Uterus (tissue), 4 donors: ENCODE data around the gene CELA2A. TPM values are rescaled to one million over a fixed set of nuclear protein-coding genes. Genes with fewer than 3 reads are reported as not detected.
A peak's percentile ranks its signal among the peaks of the same experiment; 100 is the strongest.

Experiments used
- DNase-seq, 2 donors: peaks; one replicate each; pipeline ENCODE4 v3.0.0-alpha.2; 2019 to 2020
- H3K27ac ChIP-seq, 2 donors: fragments of 200-600 bp; sonication (generic); 1 replicate in 1 of 2; 2 replicates in 1 of 2; pipeline ENCODE4 v1.5.1; 2016 to 2018
- H3K27me3 ChIP-seq, 2 donors: fragments of 200-600 bp; sonication (generic); one replicate each; pipeline ENCODE4 v1.5.1; 2018 to 2019; ENCODE audit warnings: control low read depth in 1 of 2
- H3K36me3 ChIP-seq, 2 donors: fragments of 200-600 bp; sonication (generic); one replicate each; pipeline ENCODE4 v1.5.1; 2019; ENCODE audit warnings: control low read depth in 1 of 2
- H3K4me1 ChIP-seq, 2 donors: fragments of 200-600 bp; sonication (generic); one replicate each; pipeline ENCODE4 v1.5.1; 2018 to 2019; ENCODE audit warnings: control low read depth in 1 of 2
- H3K4me3 ChIP-seq, 2 donors: fragments of 200-600 bp; sonication (generic); 1 replicate in 1 of 2; 2 replicates in 1 of 2; pipeline ENCODE4 v1.5.1; 2018 to 2019; ENCODE audit warnings: mild to moderate bottlenecking in 1 of 2
- H3K9me3 ChIP-seq, 2 donors: fragments of 200-600 bp; sonication (generic); one replicate each; pipeline ENCODE4 v1.5.1; 2019; ENCODE audit warnings: control low read depth in 1 of 2
- POLR2A ChIP-seq, 2 donors: fragments of 450-650 bp; IDR thresholded peaks; one replicate each; pipeline ENCODE4 v1.6.1; 2016; ENCODE audit warnings: antibody characterized with exemption in 2 of 2, mild to moderate bottlenecking in 1 of 2, moderate library complexity in 1 of 2
- intact Hi-C: fragments of 100-400 bp; cut with DNase I; formaldehyde crosslinking; loops from one replicate; pipeline ENCODE4 v1.15.1; 2023; ENCODE audit warnings: low total_unique reads
- total RNA-seq, 4 donors: library from RNA; depleted of rRNA in 3 of 4; stranded (reverse); fragments of >200 nt in 3 of 4; gene quantifications; one replicate each; pipeline versions ENCODE4 v1.1.0 to v1.2.4, GENCODE V29; 2014 to 2023
- TF ChIP-seq, protein P1 (sequence below), 4 experiments: fragments of 200-600 bp in 2 of 4; fragments of 450-650 bp in 2 of 4; sonication (generic) in 2 of 4; IDR thresholded peaks; one replicate each; pipeline ENCODE4 v1.5.1; 2016 to 2019; ENCODE audit warnings: antibody characterized with exemption in 4 of 4, mild to moderate bottlenecking in 2 of 4, moderate library complexity in 1 of 4
- donor health status: DM: yes; HTN: yes; CAD: no.

Gene CELA2A
- total RNA-seq, 4 donors from 2014 or later = not detected

DNA sequence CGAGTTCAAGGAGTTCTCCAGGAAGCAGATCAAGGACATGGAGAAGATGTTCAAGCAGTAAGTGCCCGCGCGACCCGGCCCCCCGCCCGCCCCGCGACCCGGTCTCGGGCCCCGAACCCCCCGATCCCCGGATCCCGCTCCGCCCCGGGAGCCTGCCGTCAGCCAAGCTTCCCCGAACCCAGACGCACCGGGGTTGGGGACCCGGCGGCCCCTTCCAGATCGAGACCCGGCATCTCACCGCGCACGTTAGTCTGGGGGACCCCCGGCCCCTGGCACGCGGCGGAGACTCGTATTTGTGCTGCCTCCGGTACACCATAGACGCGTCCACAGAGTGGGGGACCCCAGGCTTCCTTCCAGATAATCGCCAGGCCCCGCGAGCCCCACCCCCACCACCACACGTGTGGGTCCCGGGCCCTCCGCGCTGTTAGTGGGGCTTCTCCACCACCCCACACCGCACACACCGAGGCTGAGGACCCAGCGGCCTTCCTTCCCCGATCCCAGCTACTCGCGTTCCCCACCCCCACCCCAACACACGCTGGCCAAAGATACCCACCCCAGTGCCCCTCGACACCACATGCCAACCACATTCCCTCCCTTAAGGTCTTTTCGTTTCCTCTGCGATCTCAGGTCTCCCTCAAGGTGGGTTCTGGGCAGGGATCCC lies 46.2 kb upstream of the CELA2A start:
- H3K9me3 ChIP-seq = no peaks in the 10 kb centered on the region
- no peaks in the 10 kb centered on the region for H3K36me3 ChIP-seq
- peaks cover 0 to 8% of the 10 kb centered on the region in 2 donors for H3K4me1 ChIP-seq
- no peaks in the 10 kb centered on the region for H3K27me3 ChIP-seq
- intact Hi-C loops = no loop called here
- TF ChIP-seq POLR2A (IDR thresholded peaks at IDR 0.05) = no peak
- TF ChIP-seq, protein P1, sequence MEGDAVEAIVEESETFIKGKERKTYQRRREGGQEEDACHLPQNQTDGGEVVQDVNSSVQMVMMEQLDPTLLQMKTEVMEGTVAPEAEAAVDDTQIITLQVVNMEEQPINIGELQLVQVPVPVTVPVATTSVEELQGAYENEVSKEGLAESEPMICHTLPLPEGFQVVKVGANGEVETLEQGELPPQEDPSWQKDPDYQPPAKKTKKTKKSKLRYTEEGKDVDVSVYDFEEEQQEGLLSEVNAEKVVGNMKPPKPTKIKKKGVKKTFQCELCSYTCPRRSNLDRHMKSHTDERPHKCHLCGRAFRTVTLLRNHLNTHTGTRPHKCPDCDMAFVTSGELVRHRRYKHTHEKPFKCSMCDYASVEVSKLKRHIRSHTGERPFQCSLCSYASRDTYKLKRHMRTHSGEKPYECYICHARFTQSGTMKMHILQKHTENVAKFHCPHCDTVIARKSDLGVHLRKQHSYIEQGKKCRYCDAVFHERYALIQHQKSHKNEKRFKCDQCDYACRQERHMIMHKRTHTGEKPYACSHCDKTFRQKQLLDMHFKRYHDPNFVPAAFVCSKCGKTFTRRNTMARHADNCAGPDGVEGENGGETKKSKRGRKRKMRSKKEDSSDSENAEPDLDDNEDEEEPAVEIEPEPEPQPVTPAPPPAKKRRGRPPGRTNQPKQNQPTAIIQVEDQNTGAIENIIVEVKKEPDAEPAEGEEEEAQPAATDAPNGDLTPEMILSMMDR (IDR thresholded peaks at IDR 0.05) = no peak
- no peak for DNase-seq
- H3K27ac ChIP-seq = peak overlapping the region; percentile 90 to 95
- peak overlapping the region; percentile 65 to 93 for H3K4me3 ChIP-seq

GRCh38 chr1:15410884-15411245 lies 45.7 kb upstream of the CELA2A start:
- Histone ChIP-seq H3K27ac (peak overlapping the region; percentile 90 to 95), H3K36me3 (no peaks in the 10 kb centered on the region), H3K4me1 (peaks cover 0 to 8% of the 10 kb centered on the region in 2 donors), H3K27me3 (no peaks in the 10 kb centered on the region), H3K9me3 (no peaks in the 10 kb centered on the region), H3K4me3 (peak overlapping the region; percentile 65 to 93)
- intact Hi-C loops = no loop called here
- TF ChIP-seq, protein P1 (IDR thresholded peaks at IDR 0.05) = no peak
- TF ChIP-seq POLR2A (IDR thresholded peaks at IDR 0.05) = no peak
- DNase-seq = no peak

DNA sequence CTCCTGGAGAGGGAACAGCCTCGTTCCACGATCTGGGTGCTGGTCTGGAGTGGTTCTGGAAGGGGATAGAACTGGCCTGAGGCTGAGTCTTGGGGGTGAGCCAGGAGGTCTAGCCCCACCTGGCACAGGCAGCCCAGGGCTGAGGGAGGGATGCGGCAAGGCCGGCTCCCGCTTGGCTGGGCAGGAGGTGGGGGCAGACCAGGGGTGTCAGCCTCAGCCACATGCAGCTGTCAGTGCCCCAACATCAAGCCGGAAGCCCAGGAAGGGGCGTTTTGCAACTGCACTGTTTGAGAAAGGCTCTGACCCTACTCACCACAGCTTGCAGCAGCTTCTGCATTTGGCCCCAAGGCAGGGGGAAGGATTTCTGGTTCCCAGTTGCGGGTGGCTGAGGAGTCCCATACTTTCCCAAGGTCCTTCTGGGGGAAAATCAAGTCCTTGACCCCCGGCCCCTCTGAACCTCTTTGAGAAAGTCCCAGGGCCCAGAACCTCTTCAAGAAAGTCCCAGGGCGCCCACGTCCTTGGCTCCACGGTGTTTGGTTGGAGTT lies 44.9 kb upstream of the CELA2A start:
- intact Hi-C loops = no loop called here

GRCh38 chr1:15412175-15412800 lies 44.2 kb upstream of the CELA2A start:
- H3K36me3 ChIP-seq = no peaks in the 10 kb centered on the region
- no peak overlapping the region for H3K4me3 ChIP-seq
- intact Hi-C loops = no loop called here
- no peak for DNase-seq
- no peaks in the 10 kb centered on the region for H3K9me3 ChIP-seq
- TF ChIP-seq POLR2A (IDR thresholded peaks at IDR 0.05) = no peak
- TF ChIP-seq, protein P1 (IDR thresholded peaks at IDR 0.05) = no peak
- H3K27ac ChIP-seq = no peak overlapping the region
- no peaks in the 10 kb centered on the region for H3K27me3 ChIP-seq
- H3K4me1 ChIP-seq = peaks cover 0 to 8% of the 10 kb centered on the region in 2 donors

More for the DNA sequence above, 44.9 kb upstream of the CELA2A start:
- DNase-seq = no peak
- Histone ChIP-seq H3K27ac (peak overlapping the region in 1 of 2 donors; percentile 90), H3K27me3 (no peaks in the 10 kb centered on the region), H3K4me1 (peaks cover 0 to 8% of the 10 kb centered on the region in 2 donors), H3K4me3 (peak overlapping the region; percentile 65 to 93), H3K9me3 (no peaks in the 10 kb centered on the region), H3K36me3 (no peaks in the 10 kb centered on the region)
- TF ChIP-seq, protein P1 (IDR thresholded peaks at IDR 0.05) = no peak
- TF ChIP-seq POLR2A (IDR thresholded peaks at IDR 0.05) = no peak

DNA sequence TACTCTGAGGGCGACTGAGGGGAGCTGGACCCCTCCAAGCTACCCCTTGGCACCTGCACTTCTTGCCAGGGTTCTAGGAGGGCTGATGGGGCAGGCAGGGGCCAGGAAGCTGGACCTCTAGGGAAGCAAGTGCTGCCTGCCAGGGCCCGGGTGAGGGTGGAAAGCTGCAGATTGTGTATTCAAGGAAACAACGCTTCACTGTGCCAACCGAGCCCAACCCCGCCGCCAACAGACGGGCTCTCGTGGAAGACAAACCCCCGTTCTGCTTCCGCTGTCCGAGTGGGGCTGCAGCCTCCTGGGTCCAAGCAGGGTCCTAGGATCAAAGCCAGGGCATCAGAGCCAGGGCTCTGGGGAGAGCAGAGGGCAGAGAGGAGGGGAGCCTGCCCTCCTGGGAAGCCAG lies 43.7 kb upstream of the CELA2A start:
- intact Hi-C loops = no loop called here
- no peak for TF ChIP-seq POLR2A (IDR thresholded peaks at IDR 0.05)
- TF ChIP-seq, protein P1 (IDR thresholded peaks at IDR 0.05) = no peak
- DNase-seq = no peak
- Histone ChIP-seq H3K9me3 (no peaks in the 10 kb centered on the region), H3K4me1 (peaks cover 0 to 8% of the 10 kb centered on the region in 2 donors), H3K27me3 (no peaks in the 10 kb centered on the region), H3K36me3 (no peaks in the 10 kb centered on the region), H3K27ac (peak overlapping the region in 1 of 2 donors; percentile 1), H3K4me3 (no peak overlapping the region)
